Right lobe of liver (tissue), 6 donors: ENCODE results near the gene SLCO3A1. TPM values are rescaled to one million over a fixed set of nuclear protein-coding genes. Genes with fewer than 3 reads are reported as not detected.
"Not testable (repeated sequence)": the region's sequence is repeated elsewhere in the genome, so short reads cannot be mapped to it uniquely, and the experiment has no call there.

ENCODE experiments used
- ATAC-seq, 4 donors: fragments of 200-7000 bp; cut with Tn5 transposase; one replicate each; pipeline ENCODE4 v1.9.1; 2020; ENCODE audit warnings: mild to moderate bottlenecking in 4 of 4, moderate library complexity in 4 of 4
- DNase-seq, 3 donors: peaks; one replicate each; pipeline ENCODE4 v3.0.0-alpha.2; 2020
- H3K27ac ChIP-seq, 3 donors: fragments of 200-600 bp; one replicate each; pipeline ENCODE4 v1.8.0; 2022
- H3K27me3 ChIP-seq, 2 donors: fragments of 200-600 bp; one replicate each; pipeline ENCODE4 v1.8.0; 2022
- H3K36me3 ChIP-seq, 4 donors: fragments of 200-600 bp; sonication (generic) in 1 of 4; one replicate each; pipeline versions ENCODE4 v1.5.1 to v1.8.0; 2017 to 2022; ENCODE audit warnings: control low read depth in 1 of 4
- H3K4me1 ChIP-seq, 4 donors: fragments of 200-600 bp; sonication (generic) in 1 of 4; one replicate each; pipeline versions ENCODE4 v1.5.1 to v1.8.0; 2017 to 2022; ENCODE audit warnings: control low read depth in 1 of 4
- H3K4me3 ChIP-seq, 3 donors: fragments of 200-600 bp; one replicate each; pipeline ENCODE4 v1.8.0; 2022
- H3K9me3 ChIP-seq, 4 donors: fragments of 200-600 bp; sonication (generic) in 1 of 4; one replicate each; pipeline versions ENCODE4 v1.5.1 to v1.8.0; 2017 to 2022; ENCODE audit warnings: control low read depth in 1 of 4
- CTCF ChIP-seq, 4 donors: fragments of 200-600 bp in 3 of 4; fragments of 450-650 bp in 1 of 4; IDR thresholded peaks; one replicate each; pipeline versions ENCODE4 v1.5.1 to v1.8.0; 2016 to 2022; ENCODE audit warnings: antibody characterized with exemption in 4 of 4, mild to moderate bottlenecking in 2 of 4
- POLR2A ChIP-seq: fragments of 450-650 bp; IDR thresholded peaks from one replicate; pipeline ENCODE4 v1.6.1; 2017; ENCODE audit warnings: antibody characterized with exemption, mild to moderate bottlenecking
- WGBS: methylation state at CpG from one replicate; pipeline ENCODE4 v1.1.6; 2018; ENCODE audit warnings: low coverage, low lambda C conversion rate; ENCODE audit not compliant: insufficient coverage; ENCODE audit errors: missing lambda C conversion rate; 5-methylcytosine and 5-hydroxymethylcytosine counted together
- intact Hi-C, 2 donors: fragments of 100-400 bp; cut with DNase I; formaldehyde crosslinking; loops; one replicate each; pipeline versions ENCODE4 v1.11.2 to v1.14.1; 2022
- total RNA-seq, 6 experiments: library from RNA; depleted of rRNA in 2 of 6; stranded (reverse); fragments of >200 nt in 2 of 6; fragmentation: NEBNext Ultra II Directional in 3 of 6; extraction: Animal tissue kit (Norgen Biotek cat#: 25700) in 3 of 6; gene quantifications; one replicate each; pipeline versions ENCODE4 v1.1.0 to v1.2.4, GENCODE V29; 2016 to 2023
- donor health status: DM: no; HTN: yes; CAD: no.
- donor health status: DM: no; HTN: no; CAD: no.
- donor health status: DM: no; HTN: no; CAD: no.
- donor health status: DM: no; HTN: yes; CAD: no.
- donor health status: DM: no; HTN: yes; CAD: no.

The SLCO3A1 gene
- total RNA-seq, 6 experiments from 2014 or later, result 2.4 to 7.7 (median 3.7) TPM

- TF ChIP-seq POLR2A (no peak), CTCF (IDR thresholded peaks at IDR 0.05) (no peak)
- ATAC-seq, result no peak
- Histone ChIP-seq H3K36me3 (no peaks in the 10 kb centered on the region), H3K9me3 (no peaks in the 10 kb centered on the region), H3K4me3 (no peak overlapping the region), H3K27ac (no peak overlapping the region), H3K4me1 (no peaks in the 10 kb centered on the region), H3K27me3 (no peaks in the 10 kb centered on the region)
- DNase-seq, result no peak
- intact Hi-C loops, result no loop called here
- WGBS, result 77% methylated on average over 6 of the region's 15 CpGs
Observed at GRCh38 chr15:92059036-92059970, 205.8 kb downstream of the SLCO3A1 start.

GRCh38 chr15:92059971-92060311 lies 206.4 kb downstream of the SLCO3A1 start:
- H3K4me1 ChIP-seq, ATAC-seq, intact Hi-C loops, H3K36me3 ChIP-seq, H3K9me3 ChIP-seq, DNase-seq, H3K27ac ChIP-seq, H3K27me3 ChIP-seq, H3K4me3 ChIP-seq: not testable (repeated sequence)
- WGBS, result 26% methylated on average over 3 of the region's 3 CpGs

- DNase-seq, result no peak
- intact Hi-C loops, result no loop called here
- Histone ChIP-seq H3K27ac (no peak overlapping the region), H3K36me3 (no peaks in the 10 kb centered on the region), H3K4me3 (no peak overlapping the region), H3K27me3 (no peaks in the 10 kb centered on the region), H3K9me3 (no peaks in the 10 kb centered on the region), H3K4me1 (no peaks in the 10 kb centered on the region)
- ATAC-seq, result no peak
- 82% methylated on average over 2 of the region's 7 CpGs for WGBS
- TF ChIP-seq CTCF (IDR thresholded peaks at IDR 0.05) (no peak), POLR2A (no peak)
Observed at GRCh38 chr15:92061511-92062195, 208.1 kb downstream of the SLCO3A1 start.

- no peaks in the 10 kb centered on the region for H3K9me3 ChIP-seq
- DNase-seq, result no peak
- no peak overlapping the region for H3K4me3 ChIP-seq
- intact Hi-C loops, result no loop called here
- no peaks in the 10 kb centered on the region for H3K27me3 ChIP-seq
- no peak for ATAC-seq
- WGBS, result no CpG with 5 or more reads among the region's 5 CpGs
- no peaks in the 10 kb centered on the region for H3K4me1 ChIP-seq
- H3K27ac ChIP-seq, result no peak overlapping the region
- TF ChIP-seq POLR2A (no peak), CTCF (IDR thresholded peaks at IDR 0.05) (no peak)
- H3K36me3 ChIP-seq, result no peaks in the 10 kb centered on the region
Observed at GRCh38 chr15:92062505-92062904, 209.0 kb downstream of the SLCO3A1 start.

GRCh38 chr15:92068121-92068520 lies 214.6 kb downstream of the SLCO3A1 start:
- no peak for ATAC-seq
- no peaks in the 10 kb centered on the region for H3K36me3 ChIP-seq
- no peak overlapping the region for H3K4me3 ChIP-seq
- no peaks in the 10 kb centered on the region for H3K4me1 ChIP-seq
- intact Hi-C loops, result no loop called here
- TF ChIP-seq POLR2A, result no peak
- H3K9me3 ChIP-seq, result no peaks in the 10 kb centered on the region
- 61% methylated on average over 7 of the region's 7 CpGs for WGBS
- H3K27ac ChIP-seq, result no peak overlapping the region
- H3K27me3 ChIP-seq, result no peaks in the 10 kb centered on the region
- DNase-seq, result no peak
